G401.6 (cell line): ENCODE data around the gene NDUFS7.

Source experiments
- FAIRE-seq: peaks from 2 replicates; lab custom pipeline; 2012; peaks lifted over from hg19 to GRCh38; lab: Jason Lieb, UNC

Gene NDUFS7

DNA sequence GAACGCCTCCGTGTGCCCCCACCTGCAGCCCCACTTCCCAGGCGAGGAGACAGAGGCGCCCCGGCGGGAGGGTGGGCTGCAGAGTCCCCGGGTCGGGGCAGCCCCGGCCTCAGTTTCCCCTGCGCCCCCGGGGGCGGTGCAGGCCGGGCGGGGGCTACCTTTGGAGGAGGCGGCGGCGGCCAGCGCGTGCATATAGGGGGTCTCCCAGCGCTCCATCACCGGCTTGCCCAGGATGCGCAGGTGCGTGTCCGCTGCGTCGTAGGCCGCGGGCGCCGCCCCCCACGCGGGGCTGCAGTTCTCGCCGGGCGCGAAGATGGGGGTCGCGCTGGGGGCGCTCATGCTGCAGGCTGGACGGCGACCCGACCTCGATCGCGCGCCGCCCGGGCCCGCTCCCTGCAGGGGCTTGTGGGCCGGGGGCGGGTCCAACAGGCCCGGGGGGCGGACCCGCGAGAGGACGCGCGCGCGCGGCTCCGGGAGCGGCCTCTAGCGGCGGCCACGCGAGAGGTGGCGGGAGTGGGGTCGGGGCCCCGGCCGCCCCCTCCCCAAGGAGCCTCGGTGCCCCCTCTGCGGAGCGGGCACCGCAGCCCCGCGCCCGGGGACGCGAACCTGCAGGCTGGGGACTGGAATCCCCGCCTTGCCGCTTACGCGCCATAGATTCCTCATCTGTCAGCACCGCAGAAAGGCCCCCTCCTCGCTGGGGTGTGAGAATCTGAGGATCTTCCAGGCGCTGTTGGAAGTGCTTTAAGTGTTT, 17.6 kb downstream of the NDUFS7 start, which contains the start of gene GAMT:
Gene GAMT, minus strand, starts transcription at position 405 of the 751 bp plus-strand sequence. Its CDS starts 66 bp downstream, at position 339.
- no peak for FAIRE-seq

DNA sequence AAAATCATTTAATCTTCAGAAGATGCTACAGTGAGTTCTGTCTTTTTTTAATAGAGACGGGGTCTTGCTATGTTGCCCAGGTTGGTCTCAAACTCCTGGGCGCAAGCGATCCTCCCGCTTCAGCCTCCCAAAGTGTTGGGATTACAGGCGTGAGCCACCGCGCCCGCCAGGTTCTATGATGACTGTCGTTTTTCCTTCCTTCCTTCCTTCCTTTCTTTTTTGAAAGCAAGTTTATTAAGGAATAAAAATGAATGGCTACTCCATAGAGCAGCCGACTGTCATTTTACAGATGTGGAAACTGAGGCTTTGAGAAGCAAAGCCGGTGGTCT, 18.1 kb downstream of the NDUFS7 start:
- no peak for FAIRE-seq

DNA sequence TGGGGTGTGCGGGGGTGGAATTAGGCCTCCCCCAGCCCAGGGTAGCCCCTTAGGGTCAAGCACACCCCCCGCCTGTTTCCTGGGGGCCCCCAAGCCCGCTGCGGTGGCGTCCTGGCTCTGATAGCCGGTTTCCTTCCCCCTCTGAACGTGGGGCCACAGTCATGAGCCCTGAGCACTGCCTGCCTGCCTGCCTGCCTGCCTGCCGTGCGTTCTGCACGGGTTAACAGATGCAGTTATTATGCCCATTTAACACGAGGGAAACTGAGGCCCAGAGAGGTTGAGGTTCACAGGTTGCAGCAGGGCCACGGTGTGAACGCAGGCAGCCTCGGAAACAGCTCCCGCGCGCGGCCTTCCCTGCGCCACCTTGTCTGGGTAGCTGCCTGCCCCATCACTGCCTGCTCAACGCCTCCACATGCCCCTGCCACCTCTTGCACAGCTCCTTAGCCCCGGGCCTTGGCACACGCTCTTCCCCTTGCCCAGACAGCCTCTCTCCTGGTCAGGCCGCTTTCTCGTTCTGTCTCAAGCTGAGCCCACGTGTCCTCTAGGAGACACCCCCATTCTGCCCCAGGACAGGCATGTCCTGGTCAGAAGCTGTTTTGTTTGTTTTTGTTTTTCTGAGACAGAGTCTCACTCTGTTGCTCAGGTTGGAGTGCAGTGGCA, 18.8 kb downstream of the NDUFS7 start:
- no peak for FAIRE-seq

GRCh38 chr19:1406774-1407527, 23.2 kb downstream of the NDUFS7 start:
- FAIRE-seq, result no peak

- FAIRE-seq, result no peak
Observed at GRCh38 chr19:1407528-1408299, 24.0 kb downstream of the NDUFS7 start, which contains the start of gene DAZAP1. Gene DAZAP1, plus strand, starts transcription at chr19:1407586. Its CDS starts 188 bp downstream, at chr19:1407774.

- no peak for FAIRE-seq
Observed at GRCh38 chr19:1408300-1409203, 24.8 kb downstream of the NDUFS7 start.

DNA sequence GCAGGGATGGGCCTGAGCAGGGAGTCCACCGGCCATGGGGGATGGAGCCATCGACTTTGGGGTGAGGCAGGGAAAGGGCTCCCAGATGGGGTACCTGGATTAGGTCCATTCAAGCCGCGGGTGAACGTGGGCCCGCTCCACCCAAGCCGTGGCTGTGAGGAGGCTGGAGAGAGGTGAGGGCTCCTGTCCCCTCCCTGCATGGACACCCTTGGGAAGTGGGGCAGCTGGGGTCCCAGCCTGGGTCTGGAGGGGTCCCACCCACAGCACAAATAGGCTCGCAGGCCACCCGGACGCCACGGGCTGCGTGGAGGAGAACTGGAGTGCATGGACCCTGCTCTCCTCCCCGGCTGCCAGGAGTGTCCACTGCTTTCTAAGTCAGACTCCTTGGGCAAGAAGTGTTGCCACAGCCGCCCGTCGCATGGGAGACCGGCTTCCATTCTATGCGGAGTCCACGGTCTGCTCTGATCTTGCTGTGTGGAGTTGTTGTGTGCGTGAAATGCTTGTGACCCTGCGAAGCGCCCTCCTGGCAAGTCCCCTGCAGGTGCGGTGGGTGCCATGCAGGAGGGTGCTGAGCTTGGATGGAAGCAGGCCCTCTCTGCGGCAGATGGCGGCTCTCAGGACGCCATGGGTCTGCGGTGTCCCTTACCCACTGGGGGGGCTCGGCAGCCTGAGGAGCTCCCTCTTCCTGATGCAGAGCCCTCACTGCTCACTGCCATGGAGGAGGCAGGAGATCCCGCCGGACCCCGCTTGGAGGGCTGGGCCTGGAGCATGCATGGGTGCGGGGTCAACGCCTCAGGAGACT, 25.7 kb downstream of the NDUFS7 start:
- no peak for FAIRE-seq

DNA sequence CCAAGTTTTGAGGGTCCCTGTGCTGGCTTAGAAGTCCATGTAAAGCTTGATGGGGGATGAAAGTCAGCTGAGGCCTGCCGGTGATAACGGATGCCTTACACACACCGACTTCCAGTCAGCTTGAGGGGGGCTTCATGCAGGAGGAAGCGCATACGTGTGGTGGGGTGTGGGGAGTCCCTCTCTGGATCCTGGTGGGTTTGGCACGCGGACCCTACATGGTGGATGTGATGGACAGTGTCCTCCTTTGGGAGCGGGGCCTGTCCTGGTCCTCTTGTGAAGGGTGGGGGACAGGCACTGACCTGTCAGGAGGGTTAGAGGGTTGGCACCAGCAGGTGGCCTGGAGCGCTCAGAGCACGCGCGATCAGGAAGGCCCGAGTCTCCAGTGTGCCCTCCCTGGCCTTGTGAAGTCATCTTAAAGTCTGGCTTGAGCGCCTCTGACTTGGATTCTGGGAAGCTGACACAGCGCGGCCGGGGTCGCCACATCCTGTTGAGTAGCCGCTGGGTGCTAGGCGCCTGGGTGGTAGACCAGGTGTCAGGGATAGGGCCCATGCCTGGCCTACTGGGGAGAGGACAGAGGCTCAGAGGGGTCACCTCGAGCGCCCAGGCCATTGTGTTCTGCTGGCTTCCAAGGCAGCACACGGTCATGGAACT, 26.6 kb downstream of the NDUFS7 start:
- FAIRE-seq, result no peak

GRCh38 chr19:1410789-1411188, 27.1 kb downstream of the NDUFS7 start:
- no peak for FAIRE-seq

DNA sequence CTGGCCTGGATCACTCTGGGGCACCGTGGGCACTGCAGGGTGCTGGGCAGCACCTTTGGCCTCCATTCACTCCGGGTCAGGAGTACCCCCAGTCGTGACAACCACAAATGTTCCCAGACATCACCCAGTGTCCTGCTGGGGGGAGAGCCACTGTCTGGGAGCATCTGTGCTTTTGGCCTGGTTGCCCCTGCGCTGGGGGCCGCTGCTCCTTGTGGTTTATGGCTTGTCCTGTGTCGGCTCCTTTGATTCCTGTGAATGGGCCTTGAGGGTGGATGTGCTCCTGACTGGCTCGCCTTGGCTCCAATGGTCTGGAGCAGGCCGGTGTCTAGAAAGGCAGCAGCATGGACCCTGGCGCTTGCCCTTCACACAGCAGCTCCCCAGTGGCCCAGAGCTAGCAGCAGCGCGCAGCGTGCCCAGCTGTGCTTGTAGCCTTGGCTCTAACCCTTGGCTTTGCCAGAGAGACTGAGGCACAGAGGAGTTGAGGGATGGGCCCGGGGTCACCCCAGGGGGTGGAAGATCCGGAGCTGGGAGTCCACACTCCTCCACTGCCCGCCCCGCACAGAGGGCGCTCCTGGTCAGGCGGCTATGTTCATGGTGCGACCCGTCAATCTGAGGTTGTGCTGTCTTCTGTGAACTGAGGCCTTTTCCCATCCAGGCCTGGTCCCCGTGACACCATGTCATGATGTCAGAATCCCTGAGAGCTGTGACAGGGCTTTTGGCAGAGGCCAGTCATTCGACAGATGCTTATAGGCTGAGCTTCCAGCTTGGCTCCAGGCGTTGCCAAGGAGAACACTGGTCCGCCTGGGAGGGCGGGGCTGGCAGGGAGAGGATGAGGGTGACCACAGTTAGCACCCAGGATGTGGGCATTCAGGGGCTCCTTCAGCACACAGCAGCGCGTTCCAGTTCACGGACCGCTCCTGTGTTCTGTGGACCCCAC, 27.8 kb downstream of the NDUFS7 start:
- no peak for FAIRE-seq

GRCh38 chr19:1412323-1412923, 28.7 kb downstream of the NDUFS7 start:
- no peak for FAIRE-seq

DNA sequence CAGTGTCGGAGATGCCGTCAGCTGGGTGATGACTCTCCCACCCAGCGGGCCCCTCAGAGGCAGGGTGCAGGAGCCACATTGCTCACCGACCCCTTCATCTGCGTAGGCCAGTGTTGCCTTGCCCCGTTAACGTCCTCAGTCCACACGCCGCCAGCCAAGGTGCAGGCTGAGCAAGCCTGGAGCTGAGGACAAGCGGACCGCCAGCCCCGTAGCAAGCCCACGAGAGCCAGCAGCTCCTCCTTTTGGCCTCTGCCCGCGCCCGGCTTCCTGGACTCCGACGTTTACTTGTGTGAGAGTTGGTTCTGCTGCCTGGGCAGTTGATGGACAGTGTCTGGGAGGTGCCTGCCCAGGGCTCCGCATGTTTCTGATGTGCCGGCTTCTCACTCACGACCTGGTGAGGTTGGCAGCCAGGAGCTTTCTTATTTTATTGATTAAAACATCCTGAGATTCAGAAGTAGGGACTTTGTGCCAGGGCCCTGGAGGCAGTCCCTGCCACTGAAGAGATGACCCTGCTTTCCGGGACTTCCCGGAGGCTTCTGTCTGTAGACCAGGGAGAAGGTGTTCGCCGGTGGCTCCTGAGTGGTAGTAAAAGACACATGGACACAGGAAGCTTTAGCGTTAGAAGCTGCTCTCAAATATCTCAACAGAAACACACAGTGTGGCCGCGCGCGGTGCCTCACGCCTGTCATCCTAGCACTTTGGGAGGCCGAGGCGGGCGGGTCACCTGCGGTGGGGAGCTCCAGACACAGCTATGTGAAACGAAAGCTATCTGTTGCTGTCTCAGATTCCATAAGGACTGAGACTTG, 29.5 kb downstream of the NDUFS7 start:
- FAIRE-seq, result no peak

DNA sequence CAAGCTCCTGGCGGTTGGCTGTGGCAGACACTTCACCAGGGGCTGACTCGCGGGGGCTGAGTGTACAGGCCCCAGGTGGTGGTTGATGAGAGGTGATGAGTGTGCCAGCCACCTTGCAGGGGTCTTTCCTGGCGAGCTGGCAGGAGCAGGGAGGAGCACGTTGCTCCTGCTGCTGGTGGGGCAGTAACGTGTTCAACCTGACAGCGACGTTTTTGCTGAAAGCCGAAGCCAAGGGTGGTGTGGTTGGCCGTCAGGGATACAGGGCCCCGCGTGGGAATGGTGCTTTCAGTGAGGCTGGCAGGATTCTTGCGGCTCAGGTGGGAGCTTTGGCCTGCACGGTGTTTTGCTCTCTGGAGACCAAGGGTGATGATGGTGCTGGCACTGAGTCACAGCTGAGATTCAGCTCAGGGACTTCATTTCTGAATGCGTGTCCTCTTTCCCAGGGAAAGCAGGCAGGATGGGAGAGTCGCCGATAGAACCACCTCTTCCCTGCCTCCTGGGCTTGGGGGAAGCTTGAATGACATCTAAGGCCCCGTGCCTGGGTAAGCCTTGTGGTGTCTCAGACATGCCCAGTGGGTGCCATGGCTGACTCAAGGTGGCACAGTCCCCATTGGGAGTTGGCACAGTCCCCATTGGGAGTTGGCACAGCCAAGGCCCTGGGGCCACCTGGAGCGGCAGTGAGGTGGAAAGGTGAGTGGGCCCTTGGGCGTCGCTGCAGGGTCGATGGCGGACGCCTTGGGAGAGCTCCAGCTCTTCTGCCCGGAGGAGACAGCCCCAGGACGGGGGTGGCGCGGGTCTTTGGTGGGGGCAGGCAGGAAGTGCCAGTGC, 32.5 kb downstream of the NDUFS7 start:
- FAIRE-seq, result no peak

GRCh38 chr19:1417145-1417544, 33.4 kb downstream of the NDUFS7 start:
- FAIRE-seq, result no peak

GRCh38 chr19:1417681-1418495, 34.2 kb downstream of the NDUFS7 start:
- no peak for FAIRE-seq

DNA sequence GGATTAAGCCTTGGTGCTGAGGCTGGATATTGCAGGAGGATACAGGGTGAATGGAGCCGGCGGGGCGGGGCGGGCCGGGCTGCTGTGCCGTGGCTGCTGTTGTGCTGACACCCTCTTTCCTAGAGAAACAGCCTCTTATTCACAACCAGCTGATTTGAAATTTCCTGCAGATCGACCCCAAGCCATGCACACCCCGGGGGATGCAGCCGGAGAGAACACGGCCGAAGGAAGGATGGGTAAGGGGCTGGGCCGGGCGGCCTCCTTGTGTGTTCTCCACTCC, 34.7 kb downstream of the NDUFS7 start:
- no peak for FAIRE-seq
